Retinal pigment epithelial cell (primary cell): ENCODE results near the gene CXCR6.

Experiments
- DNase-seq: peaks from one replicate; pipeline ENCODE4 v3.0.0-alpha.2; 2010; ENCODE audit warnings: low read depth
- H3K4me3 ChIP-seq: 2 replicates; pipeline ENCODE4 v1.5.1; 2011; ENCODE audit warnings: mild to moderate bottlenecking, low read length, control low read depth, moderate library complexity
- TF ChIP-seq, protein P1 (sequence below): conservative IDR thresholded peaks from 2 replicates; pipeline ENCODE4 v1.5.1; 2011; ENCODE audit warnings: low read depth, low read length, control low read depth, inconsistent platforms

The CXCR6 gene

DNA sequence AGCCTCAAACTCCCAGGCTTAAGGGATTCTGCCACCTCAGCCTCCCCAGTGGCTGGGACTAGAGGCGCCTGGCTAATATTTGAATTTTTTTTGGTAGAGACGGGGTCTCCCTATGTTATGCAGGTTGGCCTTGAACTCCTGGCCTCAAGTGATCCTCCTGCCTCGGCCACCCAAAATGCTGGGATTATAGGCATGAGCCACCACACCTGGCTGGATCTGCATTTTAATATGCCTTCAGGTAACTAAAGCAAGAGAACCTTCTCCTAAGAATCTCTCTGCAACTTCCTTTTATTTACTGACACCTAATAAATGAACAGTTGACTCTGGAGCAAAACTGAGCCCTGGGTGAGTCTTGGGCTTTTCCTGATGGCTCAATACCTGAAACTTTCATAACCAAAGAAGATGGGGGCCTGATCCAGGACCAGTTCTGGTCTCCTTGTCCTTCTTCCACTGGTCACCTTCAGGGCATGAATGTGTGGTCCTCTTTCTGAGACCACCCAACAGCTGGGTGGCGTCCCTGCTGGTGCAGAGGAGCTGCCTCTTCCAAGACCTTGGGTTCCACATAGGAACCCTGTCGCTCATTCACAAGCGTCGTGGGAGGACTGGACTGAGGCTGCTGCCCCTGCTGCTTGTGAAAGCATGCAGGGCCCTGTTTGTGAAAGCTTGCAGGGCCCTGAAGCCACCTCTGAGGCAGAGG, 28.8 kb upstream of the CXCR6 start:
- H3K4me3 ChIP-seq = no peak overlapping the region
- no peak for DNase-seq
- TF ChIP-seq, protein P1, sequence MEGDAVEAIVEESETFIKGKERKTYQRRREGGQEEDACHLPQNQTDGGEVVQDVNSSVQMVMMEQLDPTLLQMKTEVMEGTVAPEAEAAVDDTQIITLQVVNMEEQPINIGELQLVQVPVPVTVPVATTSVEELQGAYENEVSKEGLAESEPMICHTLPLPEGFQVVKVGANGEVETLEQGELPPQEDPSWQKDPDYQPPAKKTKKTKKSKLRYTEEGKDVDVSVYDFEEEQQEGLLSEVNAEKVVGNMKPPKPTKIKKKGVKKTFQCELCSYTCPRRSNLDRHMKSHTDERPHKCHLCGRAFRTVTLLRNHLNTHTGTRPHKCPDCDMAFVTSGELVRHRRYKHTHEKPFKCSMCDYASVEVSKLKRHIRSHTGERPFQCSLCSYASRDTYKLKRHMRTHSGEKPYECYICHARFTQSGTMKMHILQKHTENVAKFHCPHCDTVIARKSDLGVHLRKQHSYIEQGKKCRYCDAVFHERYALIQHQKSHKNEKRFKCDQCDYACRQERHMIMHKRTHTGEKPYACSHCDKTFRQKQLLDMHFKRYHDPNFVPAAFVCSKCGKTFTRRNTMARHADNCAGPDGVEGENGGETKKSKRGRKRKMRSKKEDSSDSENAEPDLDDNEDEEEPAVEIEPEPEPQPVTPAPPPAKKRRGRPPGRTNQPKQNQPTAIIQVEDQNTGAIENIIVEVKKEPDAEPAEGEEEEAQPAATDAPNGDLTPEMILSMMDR = no peak

DNA sequence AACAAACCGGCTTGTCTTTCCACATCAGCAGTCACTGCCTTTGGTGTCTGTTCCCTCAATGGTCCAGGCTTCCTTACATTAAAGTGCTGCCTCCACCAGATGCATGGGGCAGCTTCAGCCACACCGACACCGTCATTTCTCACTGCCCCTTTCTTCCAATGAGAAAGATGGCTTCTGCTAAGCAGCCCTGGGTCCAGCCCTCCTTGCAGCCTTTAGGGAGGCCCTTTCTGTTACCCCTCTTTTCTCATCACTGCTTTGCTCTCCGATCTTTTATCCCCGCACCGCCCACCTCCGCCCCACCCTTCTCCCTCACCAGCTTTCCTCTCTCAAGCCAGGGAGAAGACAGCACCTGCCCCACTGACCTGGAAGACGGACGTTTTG, 28.2 kb upstream of the CXCR6 start:
- no peak for DNase-seq
- TF ChIP-seq, protein P1 = no peak
- no peak overlapping the region for H3K4me3 ChIP-seq

GRCh38 chr3:45915518-45916231, 27.6 kb upstream of the CXCR6 start:
- TF ChIP-seq, protein P1 = no peak
- peak; percentile 67 for DNase-seq
- no peak overlapping the region for H3K4me3 ChIP-seq

DNA sequence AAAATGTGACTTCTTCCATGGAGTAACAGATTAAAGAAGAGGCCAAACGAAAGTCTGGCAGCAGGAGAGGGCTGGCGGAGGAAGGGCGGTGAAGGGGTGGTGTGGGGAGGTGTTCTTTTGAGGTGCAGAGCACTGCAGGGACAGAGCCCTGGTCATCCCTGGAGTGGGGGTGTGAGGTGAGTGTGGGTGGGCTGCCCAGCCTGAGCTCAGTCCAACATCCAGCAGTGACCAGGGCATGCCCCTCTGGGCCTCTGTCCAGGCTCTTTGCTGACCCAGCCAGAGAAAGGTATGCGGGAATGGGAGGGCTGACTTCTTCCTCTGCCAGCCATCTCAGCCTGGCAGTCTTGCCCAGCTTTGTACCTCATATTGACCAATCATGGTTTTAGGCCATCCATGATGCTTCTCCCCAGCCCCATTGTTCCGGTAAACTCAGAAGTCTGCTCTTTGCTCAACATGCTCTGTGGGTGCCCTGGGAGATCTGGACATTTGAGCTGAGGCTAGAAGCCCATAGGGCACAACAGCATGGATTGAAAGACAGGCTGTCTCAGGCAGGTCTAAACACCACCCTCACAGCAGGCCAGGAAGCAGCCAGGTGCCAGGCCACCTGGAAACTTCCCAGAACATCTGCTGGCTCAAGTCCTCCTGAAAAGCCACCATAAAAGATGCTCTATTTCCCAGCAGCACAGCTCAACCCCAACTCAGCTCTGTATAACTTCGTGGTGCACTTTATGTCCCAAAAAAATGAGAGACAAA, 25.9 kb upstream of the CXCR6 start:
- TF ChIP-seq, protein P1 = no peak
- no peak overlapping the region for H3K4me3 ChIP-seq
- DNase-seq = no peak

- TF ChIP-seq, protein P1 = no peak
- DNase-seq = no peak
- H3K4me3 ChIP-seq = no peak overlapping the region
These were observed 21.9 kb upstream of the CXCR6 start for GRCh38 chr3:45921158-45922038.

- TF ChIP-seq, protein P1 = no peak
- DNase-seq = no peak
- H3K4me3 ChIP-seq = no peak overlapping the region
These were observed 21.3 kb upstream of the CXCR6 start for GRCh38 chr3:45922039-45922326.
